Left ventricle myocardium superior (tissue), 1 donor: ENCODE measurements around the gene CAPN10. TPM values are rescaled to one million over a fixed set of nuclear protein-coding genes. Genes with fewer than 3 reads are reported as not detected.

Experiments used
- ATAC-seq: fragments of 200-7000 bp; cut with Tn5 transposase; one replicate; pipeline ENCODE4 v1.9.1; 2020; ENCODE audit warnings: mild to moderate bottlenecking, moderate library complexity
- DNase-seq: peaks from one replicate; pipeline ENCODE4 v3.0.0-alpha.2; 2020
- intact Hi-C: fragments of 100-400 bp; cut with micrococcal nuclease; formaldehyde crosslinking; loops from one replicate; pipeline ENCODE4 v1.11.0; 2022
- total RNA-seq: library from RNA; stranded (reverse); fragmentation: NEBNext Ultra II Directional; extraction: Animal tissue kit (Norgen Biotek cat#: 25700); gene quantifications from one replicate; pipeline ENCODE4 v1.2.1, GENCODE V29; 2021
- donor health status: DM: no; HTN: yes; CAD: no; lungs with severe emphysema.

The CAPN10 gene
- total RNA-seq, 1 donor from 2014 or later: 51.2 TPM

GRCh38 chr2:240572141-240573031 lies 14.1 kb upstream of the CAPN10 start:
- intact Hi-C loops: no loop called here
- DNase-seq (peak; percentile 31), ATAC-seq (no peak)

GRCh38 chr2:240573071-240573515 lies 13.4 kb upstream of the CAPN10 start:
- DNase-seq (peak; percentile 34), ATAC-seq (no peak)
- intact Hi-C loops: no loop called here

DNA sequence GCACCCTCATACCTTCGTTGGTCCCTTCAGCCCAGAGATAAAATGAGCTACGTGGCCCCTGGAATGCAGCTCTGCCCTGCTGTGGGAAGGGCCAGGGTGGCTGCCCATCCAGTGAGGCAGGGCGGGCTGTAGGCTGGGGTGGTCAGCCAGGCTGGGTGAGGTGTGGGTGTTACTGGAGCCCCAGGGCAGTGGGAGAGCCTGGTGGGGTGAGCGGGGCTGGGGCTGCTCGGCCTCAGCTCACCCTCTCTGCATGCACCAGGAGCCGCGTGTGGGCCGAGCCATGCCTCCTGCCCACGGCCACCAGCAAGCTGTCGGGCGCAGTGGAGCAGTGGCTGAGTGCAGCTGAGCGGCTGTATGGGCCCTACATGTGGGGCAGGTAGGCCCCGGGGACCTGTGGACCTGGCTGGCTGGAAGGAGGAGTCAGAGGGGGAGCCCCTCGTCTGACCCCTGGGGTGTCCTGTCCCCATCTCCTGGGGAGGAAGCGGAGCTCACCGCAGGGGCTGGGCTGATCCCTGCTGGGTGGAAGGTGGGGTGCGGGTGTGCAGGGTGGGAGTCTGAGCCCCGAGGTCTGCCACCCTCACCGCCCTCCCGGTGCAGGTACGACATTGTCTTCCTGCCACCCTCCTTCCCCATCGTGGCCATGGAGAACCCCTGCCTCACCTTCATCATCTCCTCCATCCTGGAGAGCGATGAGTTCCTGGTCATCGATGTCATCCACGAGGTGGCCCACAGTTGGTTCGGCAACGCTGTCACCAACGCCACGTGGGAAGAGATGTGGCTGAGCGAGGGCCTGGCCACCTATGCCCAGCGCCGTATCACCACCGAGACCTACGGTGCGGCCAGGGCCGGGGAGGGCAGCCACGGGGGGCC lies 12.8 kb upstream of the CAPN10 start:
- peak; percentile 21 for DNase-seq
- ATAC-seq: no peak
- intact Hi-C loops: no loop called here

DNA sequence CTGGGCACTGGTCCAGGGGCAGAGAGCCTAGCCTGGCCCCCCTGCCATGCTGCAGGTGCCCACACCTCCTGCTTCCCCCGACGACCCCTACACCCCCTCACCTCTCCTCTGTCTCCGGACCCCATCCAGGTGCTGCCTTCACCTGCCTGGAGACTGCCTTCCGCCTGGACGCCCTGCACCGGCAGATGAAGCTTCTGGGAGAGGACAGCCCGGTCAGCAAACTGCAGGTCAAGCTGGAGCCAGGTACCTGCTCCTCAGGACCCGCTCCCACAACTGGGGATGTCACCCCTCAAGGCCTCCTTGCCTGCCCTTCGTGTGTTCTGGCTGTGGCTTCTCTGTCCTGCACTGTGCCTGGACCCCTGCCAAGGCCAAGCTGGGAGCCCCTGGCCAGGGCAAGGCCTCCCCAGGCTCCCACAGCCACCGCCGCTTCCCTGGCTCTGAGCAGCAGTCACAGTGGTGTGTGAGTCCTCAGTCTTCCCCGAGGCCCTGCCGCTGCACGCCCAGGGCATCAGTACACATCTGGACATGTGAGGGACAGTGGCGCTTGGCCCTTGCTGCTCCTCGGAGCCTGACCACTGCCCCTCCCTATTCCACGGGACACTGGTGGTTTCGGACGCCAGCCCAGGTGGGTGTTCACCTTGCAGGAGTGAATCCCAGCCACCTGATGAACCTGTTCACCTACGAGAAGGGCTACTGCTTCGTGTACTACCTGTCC lies 12.0 kb upstream of the CAPN10 start:
- DNase-seq (peak; percentile 32), ATAC-seq (no peak)
- intact Hi-C loops: no loop called here

DNA sequence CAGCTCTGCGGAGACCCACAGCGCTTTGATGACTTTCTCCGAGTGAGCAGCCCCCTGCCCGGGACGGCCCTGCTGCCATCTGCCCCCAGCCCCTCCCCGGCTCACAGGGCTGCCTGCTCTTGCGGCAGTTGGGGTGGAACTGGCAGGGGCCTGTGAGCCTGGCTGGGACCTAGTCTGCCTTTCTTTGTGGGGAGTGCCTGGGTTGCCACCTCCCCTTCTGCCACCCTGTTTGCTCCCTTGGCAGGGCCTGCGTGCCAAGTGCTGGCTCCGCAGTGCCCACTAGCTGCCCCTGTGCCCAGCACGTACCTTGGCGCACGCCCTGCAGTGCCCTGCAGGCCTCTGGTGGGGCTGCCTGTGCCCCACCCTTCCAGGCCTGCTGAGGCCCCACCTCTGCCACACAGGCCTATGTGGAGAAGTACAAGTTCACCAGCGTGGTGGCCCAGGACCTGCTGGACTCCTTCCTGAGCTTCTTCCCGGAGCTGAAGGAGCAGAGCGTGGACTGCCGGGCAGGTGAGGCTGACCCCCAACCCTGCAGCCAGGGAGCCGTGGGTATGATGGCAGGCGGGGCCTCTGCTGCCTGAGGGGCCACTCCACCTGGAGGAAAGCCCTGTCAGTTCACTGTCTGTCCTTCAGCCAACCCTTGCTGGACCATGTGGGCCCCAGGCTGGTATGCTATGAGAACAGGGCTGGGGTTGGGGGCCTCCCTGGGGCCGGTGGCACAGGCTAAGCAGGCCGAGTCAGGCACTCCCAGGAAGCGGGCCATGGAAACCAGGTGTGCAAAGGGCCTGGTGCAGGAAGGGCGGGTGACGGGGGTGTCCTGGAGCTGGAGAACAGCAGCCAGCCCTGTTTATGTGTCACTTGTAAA lies 11.2 kb upstream of the CAPN10 start:
- ATAC-seq: no peak
- no peak for DNase-seq
- intact Hi-C loops: no loop called here

GRCh38 chr2:240576036-240576435 lies 10.5 kb upstream of the CAPN10 start:
- ATAC-seq (no peak), DNase-seq (no peak)
- intact Hi-C loops: no loop called here

DNA sequence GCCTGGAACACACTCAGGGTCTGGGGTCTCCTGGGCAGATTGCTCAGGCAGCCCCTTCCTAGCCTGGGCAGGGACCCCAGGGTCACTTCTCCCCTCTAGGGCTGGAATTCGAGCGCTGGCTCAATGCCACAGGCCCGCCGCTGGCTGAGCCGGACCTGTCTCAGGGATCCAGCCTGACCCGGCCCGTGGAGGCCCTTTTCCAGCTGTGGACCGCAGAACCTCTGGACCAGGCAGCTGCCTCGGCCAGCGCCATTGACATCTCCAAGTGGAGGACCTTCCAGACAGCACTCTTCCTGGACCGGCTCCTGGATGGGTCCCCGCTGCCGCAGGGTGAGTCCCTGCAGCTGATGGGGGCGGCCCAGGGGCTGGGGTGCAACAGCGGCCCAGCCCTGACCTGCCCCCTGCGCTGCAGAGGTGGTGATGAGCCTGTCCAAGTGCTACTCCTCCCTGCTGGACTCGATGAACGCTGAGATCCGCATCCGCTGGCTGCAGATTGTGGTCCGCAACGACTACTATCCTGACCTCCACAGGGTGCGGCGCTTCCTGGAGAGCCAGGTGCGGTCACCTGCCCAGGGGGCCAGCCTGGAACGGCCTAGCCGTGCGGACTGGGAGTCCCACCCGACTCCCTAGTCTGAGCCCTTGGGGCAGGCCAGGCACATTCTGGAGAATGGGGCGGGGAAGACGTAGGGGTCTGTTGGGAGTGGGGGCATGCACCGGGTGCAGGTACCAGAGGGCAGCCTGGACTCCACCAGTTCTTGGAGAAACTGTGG lies 9.9 kb upstream of the CAPN10 start:
- peak; percentile 30 for DNase-seq
- ATAC-seq: no peak
- intact Hi-C loops: no loop called here

- ATAC-seq: no peak
- intact Hi-C loops: no loop called here
- DNase-seq: peak; percentile 27
Observed at GRCh38 chr2:240577281-240578109, 9.0 kb upstream of the CAPN10 start.

GRCh38 chr2:240578110-240578450 lies 8.5 kb upstream of the CAPN10 start:
- intact Hi-C loops: no loop called here
- ATAC-seq (peak; percentile 4), DNase-seq (peak; percentile 35)

DNA sequence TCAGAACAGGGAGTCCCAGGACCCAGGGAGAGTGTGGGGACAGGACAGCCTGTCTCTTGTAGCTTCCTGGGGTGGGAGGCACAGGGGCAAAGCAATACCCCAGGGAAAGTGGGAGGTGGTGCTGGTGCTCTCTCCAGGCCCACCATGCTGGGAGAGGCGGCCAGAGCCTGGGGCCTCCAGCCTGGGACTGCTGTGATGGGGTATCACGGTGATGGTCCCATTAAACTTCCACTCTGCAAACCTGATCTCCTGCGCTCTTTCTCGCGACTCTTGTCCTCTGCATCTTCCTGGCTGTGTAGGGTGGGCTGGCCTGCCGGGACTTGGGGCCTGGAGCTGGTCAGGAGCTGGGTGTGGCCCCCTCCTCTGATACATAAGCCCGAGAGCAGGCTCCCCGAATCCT lies 8.0 kb upstream of the CAPN10 start:
- ATAC-seq: no peak
- DNase-seq: no peak
- intact Hi-C loops: no loop called here

- intact Hi-C loops: no loop called here
- ATAC-seq (no peak), DNase-seq (peak; percentile 27)
Observed at GRCh38 chr2:240579071-240579762, 7.3 kb upstream of the CAPN10 start.

- DNase-seq: peak; percentile 55
- peak; percentile 74 for ATAC-seq
- intact Hi-C loops: no loop called here
Observed at GRCh38 chr2:240579771-240580614, 6.5 kb upstream of the CAPN10 start.

DNA sequence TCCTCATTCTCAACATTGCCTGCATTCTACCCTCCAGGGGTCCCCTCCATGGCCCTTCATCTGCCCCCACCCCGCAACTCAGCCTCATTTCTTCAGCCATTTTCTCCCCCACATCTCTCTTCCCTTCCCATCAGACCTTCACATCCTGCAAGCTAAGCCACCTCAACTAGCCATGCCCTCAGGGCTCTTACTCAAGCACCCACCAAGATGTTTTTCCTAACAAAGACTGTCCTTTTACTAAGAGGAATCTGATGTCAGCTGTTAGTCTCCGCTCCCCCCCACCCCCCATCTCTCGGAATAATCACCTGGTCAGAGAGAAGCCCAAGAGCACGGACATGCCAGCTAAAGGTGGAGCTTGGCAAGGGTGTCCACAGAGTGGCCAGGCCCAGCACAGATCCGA lies 4.7 kb upstream of the CAPN10 start:
- ATAC-seq (no peak), DNase-seq (no peak)
- intact Hi-C loops: no loop called here

DNA sequence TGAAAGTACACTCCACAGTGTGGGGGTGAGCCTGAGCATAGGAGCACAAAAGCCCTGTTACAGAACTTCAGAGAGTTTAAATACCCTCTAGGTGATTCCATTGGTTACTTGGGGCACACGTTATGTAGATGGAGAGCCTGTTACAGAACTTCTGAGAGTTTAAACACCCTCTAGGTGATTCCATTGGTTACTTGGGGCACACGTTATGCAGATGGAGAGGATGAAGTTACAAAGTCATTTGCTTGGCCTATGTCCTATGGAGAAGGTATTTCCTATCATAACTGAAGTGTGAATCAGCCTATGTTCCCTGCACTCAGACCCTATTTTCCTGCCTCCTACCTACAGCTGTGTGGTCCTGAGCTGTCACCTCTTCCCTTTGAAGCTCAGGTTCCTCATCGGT lies 3.8 kb upstream of the CAPN10 start:
- no peak for DNase-seq
- intact Hi-C loops: no loop called here
- no peak for ATAC-seq

DNA sequence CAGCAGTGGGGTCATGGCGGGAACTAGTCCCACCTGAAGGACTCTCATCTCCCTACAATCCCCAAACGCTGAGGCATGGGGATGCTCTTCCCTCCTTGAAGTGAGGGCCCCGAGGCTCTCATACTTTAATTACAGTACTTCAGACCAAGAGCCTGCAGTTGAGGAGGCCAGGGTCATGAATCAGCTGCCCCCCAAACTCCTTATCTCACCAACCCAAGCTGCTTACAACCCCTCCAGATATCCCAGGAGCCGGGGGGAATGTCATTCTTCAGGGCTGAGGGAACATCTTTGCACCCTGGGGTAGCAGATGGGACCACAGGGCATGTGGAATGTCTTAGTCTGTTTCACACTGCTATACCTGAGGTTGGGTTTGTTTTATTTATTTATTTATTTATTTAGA lies 2.8 kb upstream of the CAPN10 start:
- DNase-seq (peak; percentile 8), ATAC-seq (no peak)
- intact Hi-C loops: no loop called here
